Heart left ventricle (tissue), 13 donors: ENCODE measurements around the gene LGALS9.

Experiments used
- POLR2A ChIP-seq, 2 donors: fragments of 450-650 bp; IDR thresholded peaks; one replicate each; pipeline ENCODE4 v1.6.1; 2017; ENCODE audit warnings: antibody characterized with exemption in 2 of 2, mild to moderate bottlenecking in 2 of 2, moderate library complexity in 2 of 2
- TF ChIP-seq, protein P1 (sequence below), 12 donors: fragments of 200-600 bp; sonication (generic) in 4 of 12; IDR thresholded peaks; one replicate each; pipeline versions ENCODE4 v1.5.0 to v1.8.0; 2018 to 2022; ENCODE audit warnings: antibody characterized with exemption in 12 of 12, mild to moderate bottlenecking in 5 of 12
- donor health status: ischemic (EF 13 %, LVEDD 7.1; RV severe dilation, severe dysfunction).
- donor health status: DM: no; HTN: yes; CAD: no.
- donor health status: DM: no; HTN: no; CAD: no.
- donor health status: ischemic (EF 25% LVEDD 6.9; RV normal size, moderate dysfunction).
- donor health status: ischemic (EF 25% LVEDD 5.7; RV mildly dilated, moderate dysfunction).
- donor health status: ischemic (EF 35%, LVEDD 5.7; RV mildly dilated, moderate dysfunction).
- donor health status: nonischemic (EF 11% LVEDD 7.7; RV severe dilation, severe dysfunction).
- donor health status: DM: yes; HTN: yes; CAD: no.
- donor health status: PGD.
- donor health status: ischemic (EF 29% LVEDD 5.4; RV normal size, mild dysfunction).
- donor health status: nonischemic (EF 23%, LVEDD 6.1; RV moderate dilation, normal function).

DNA sequence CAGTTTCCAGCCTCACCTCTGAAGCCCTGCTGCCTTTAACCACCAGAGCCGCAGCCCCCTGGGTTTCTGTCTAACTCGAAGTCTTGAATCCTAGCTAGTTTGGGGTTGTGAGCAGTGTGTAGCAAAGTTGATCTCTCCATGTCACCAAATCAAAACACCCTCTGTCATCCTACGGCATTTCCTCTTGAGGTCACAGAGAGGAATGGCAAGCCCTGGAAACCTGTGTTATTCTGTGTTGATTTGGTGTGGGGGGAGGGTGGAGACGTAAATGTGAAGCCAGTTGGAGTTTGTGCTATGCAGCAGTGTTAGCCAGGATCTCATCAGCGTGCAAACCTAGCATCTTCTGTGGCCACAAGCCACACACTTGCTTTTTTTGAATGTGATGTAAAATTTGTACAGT lies 5.1 kb upstream of the LGALS9 start:
- TF ChIP-seq, protein P1, sequence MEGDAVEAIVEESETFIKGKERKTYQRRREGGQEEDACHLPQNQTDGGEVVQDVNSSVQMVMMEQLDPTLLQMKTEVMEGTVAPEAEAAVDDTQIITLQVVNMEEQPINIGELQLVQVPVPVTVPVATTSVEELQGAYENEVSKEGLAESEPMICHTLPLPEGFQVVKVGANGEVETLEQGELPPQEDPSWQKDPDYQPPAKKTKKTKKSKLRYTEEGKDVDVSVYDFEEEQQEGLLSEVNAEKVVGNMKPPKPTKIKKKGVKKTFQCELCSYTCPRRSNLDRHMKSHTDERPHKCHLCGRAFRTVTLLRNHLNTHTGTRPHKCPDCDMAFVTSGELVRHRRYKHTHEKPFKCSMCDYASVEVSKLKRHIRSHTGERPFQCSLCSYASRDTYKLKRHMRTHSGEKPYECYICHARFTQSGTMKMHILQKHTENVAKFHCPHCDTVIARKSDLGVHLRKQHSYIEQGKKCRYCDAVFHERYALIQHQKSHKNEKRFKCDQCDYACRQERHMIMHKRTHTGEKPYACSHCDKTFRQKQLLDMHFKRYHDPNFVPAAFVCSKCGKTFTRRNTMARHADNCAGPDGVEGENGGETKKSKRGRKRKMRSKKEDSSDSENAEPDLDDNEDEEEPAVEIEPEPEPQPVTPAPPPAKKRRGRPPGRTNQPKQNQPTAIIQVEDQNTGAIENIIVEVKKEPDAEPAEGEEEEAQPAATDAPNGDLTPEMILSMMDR (IDR thresholded peaks at IDR 0.05), result no peak
- TF ChIP-seq POLR2A (IDR thresholded peaks at IDR 0.05), result no peak
